Measurements from ENCODE around the gene MEA1. TPM values are rescaled to one million over a fixed set of nuclear protein-coding genes. Genes with fewer than 3 reads are reported as not detected.
A peak's percentile ranks its signal among the peaks of the same experiment; 100 is the strongest.

The MEA1 gene
- total RNA-seq, 2 experiments from 2014 or later = 93.4 to 129 TPM

GRCh38 chr6:43040542-43041257 lies 27.0 kb upstream of the MEA1 start:
- no peak for DNase-seq
- H3K36me3 Mint-ChIP-seq (ENCODE audit: low read depth) = peaks cover 21% of the 10 kb centered on the region
- H3K27ac Mint-ChIP-seq = no peak overlapping the region
- ChIA-PET POLR2A (no interaction called here), CTCF (interaction anchor here (0.5 to 1.6 kb wide), 3 partner anchors 10 to 223 kb away, joined by 3 to 4 read pairs (median 3); no protein-coding TSS in a partner anchor)
- no peaks in the 10 kb centered on the region for H3K4me1 Mint-ChIP-seq
- no peak overlapping the region for H3K4me3 Mint-ChIP-seq
- no peaks in the 10 kb centered on the region for H3K9me3 Mint-ChIP-seq (ENCODE audit: low read depth)
- no peak for ATAC-seq
- intact Hi-C loops (cut with DNase I, micrococcal nuclease) = no loop called here
- H3K27me3 Mint-ChIP-seq = no peaks in the 10 kb centered on the region

DNA sequence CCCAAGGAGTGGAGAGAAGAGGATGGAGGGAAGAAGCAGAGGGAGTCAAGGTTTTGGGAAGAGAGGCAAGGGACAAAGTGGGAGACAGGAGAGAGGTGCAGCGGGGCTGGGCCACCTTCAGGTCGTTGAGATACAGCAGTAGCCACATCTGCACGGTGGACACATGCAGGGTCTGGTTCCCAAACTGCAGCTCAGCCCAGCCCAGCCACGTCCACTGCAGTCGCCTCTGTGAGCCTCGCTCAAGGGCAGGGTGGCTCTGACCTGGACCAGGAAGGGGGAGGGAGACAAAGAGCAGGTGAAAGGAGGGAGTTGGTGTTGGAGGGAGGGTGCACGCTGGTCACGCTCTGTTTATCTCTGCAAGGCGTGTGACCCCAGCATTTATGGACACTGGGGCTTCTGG lies 25.0 kb upstream of the MEA1 start:
- Mint-ChIP-seq H3K4me1 (no peaks in the 10 kb centered on the region), H3K27me3 (no peaks in the 10 kb centered on the region), H3K4me3 (no peak overlapping the region), H3K9me3 (ENCODE audit: low read depth) (no peaks in the 10 kb centered on the region), H3K36me3 (ENCODE audit: low read depth) (peaks cover 22% of the 10 kb centered on the region), H3K27ac (no peak overlapping the region)
- ChIA-PET CTCF (interaction anchor here (1.6 kb wide), 1 partner anchor 18 kb away, joined by 4 read pairs; no protein-coding TSS in a partner anchor), POLR2A (no interaction called here)
- intact Hi-C loops (cut with DNase I, micrococcal nuclease) = no loop called here
- ATAC-seq (no peak), DNase-seq (no peak)

- CTCF ChIA-PET = interaction anchor here (0.7 kb wide), 1 partner anchor 608 kb away, joined by 3 read pairs; no protein-coding TSS in a partner anchor
- peaks cover 24% of the 10 kb centered on the region for H3K36me3 Mint-ChIP-seq (ENCODE audit: low read depth)
- POLR2A ChIA-PET = no interaction called here
- no peak overlapping the region for H3K4me3 Mint-ChIP-seq
- ATAC-seq (no peak), DNase-seq (no peak)
- intact Hi-C loops (cut with DNase I, micrococcal nuclease) = no loop called here
- no peaks in the 10 kb centered on the region for H3K27me3 Mint-ChIP-seq
- no peaks in the 10 kb centered on the region for H3K9me3 Mint-ChIP-seq (ENCODE audit: low read depth)
- no peak overlapping the region for H3K27ac Mint-ChIP-seq
- peaks cover 3% of the 10 kb centered on the region for H3K4me1 Mint-ChIP-seq
Observed at GRCh38 chr6:43037706-43038105, 24.0 kb upstream of the MEA1 start.

GRCh38 chr6:43037197-43037596 lies 23.5 kb upstream of the MEA1 start:
- no peaks in the 10 kb centered on the region for H3K27me3 Mint-ChIP-seq
- peaks cover 3% of the 10 kb centered on the region for H3K4me1 Mint-ChIP-seq
- ChIA-PET CTCF (interaction anchor here (0.7 kb wide), 1 partner anchor 609 kb away, joined by 3 read pairs; no protein-coding TSS in a partner anchor), POLR2A (no interaction called here)
- no peak overlapping the region for H3K4me3 Mint-ChIP-seq
- intact Hi-C loops (cut with DNase I, micrococcal nuclease) = no loop called here
- ATAC-seq = no peak
- no peaks in the 10 kb centered on the region for H3K9me3 Mint-ChIP-seq (ENCODE audit: low read depth)
- no peak overlapping the region for H3K27ac Mint-ChIP-seq
- no peak for DNase-seq
- peaks cover 26% of the 10 kb centered on the region for H3K36me3 Mint-ChIP-seq (ENCODE audit: low read depth)

- no peak for DNase-seq
- H3K4me1 Mint-ChIP-seq = peaks cover 3% of the 10 kb centered on the region
- ChIA-PET CTCF (no interaction called here), POLR2A (no interaction called here)
- H3K4me3 Mint-ChIP-seq = no peak overlapping the region
- H3K36me3 Mint-ChIP-seq (ENCODE audit: low read depth) = peaks cover 27% of the 10 kb centered on the region
- H3K27me3 Mint-ChIP-seq = no peaks in the 10 kb centered on the region
- intact Hi-C loops (cut with DNase I, micrococcal nuclease) = no loop called here
- no peak for ATAC-seq
- no peak overlapping the region for H3K27ac Mint-ChIP-seq
- H3K9me3 Mint-ChIP-seq (ENCODE audit: low read depth) = no peaks in the 10 kb centered on the region
Observed at GRCh38 chr6:43036712-43037111, 23.0 kb upstream of the MEA1 start.

- intact Hi-C loops (cut with DNase I, micrococcal nuclease) = no loop called here
- H3K9me3 Mint-ChIP-seq (ENCODE audit: low read depth) = no peaks in the 10 kb centered on the region
- ChIA-PET POLR2A (no interaction called here), CTCF (interaction anchor here (0.5 to 0.7 kb wide), 3 partner anchors 14 to 539 kb away, joined by 3 read pairs; no protein-coding TSS in a partner anchor)
- H3K4me3 Mint-ChIP-seq = no peak overlapping the region
- peaks cover 27% of the 10 kb centered on the region for H3K36me3 Mint-ChIP-seq (ENCODE audit: low read depth)
- DNase-seq (no peak), ATAC-seq (no peak)
- no peak overlapping the region for H3K27ac Mint-ChIP-seq
- peaks cover 3% of the 10 kb centered on the region for H3K4me1 Mint-ChIP-seq
- no peaks in the 10 kb centered on the region for H3K27me3 Mint-ChIP-seq
Observed at GRCh38 chr6:43035495-43036194, 21.9 kb upstream of the MEA1 start.

DNA sequence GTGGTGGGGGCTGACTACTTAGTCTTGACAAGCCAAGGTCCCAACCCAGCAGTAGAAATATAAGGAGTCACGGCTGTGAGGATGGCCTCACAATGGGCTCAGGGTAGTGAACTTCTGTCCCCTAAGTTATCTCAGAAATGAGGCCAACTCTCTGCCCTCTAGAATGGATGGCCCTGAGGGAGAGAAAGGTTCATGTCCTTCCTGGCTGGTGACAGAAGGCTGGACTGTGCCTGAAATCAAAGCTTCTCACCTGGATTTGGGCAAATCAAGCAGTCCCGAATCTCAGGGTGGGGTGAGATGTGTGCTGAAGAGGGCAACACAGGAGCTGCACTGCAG lies 20.4 kb upstream of the MEA1 start:
- Mint-ChIP-seq H3K36me3 (ENCODE audit: low read depth) (peaks cover 35% of the 10 kb centered on the region), H3K4me1 (peaks cover 3% of the 10 kb centered on the region), H3K27me3 (no peaks in the 10 kb centered on the region), H3K27ac (no peak overlapping the region), H3K9me3 (ENCODE audit: low read depth) (no peaks in the 10 kb centered on the region), H3K4me3 (no peak overlapping the region)
- POLR2A ChIA-PET = no interaction called here
- ATAC-seq = no peak
- CTCF ChIA-PET = interaction anchor here (0.6 to 1.0 kb wide), 2 partner anchors 11 to 169 kb away, joined by 3 read pairs; no protein-coding TSS in a partner anchor
- intact Hi-C loops (cut with DNase I, micrococcal nuclease) = no loop called here
- no peak for DNase-seq

- POLR2A ChIA-PET = interaction anchor here (0.8 kb wide), 1 partner anchor 25 kb away, joined by 3 read pairs; the partner anchor contains the start of genes KLC4 and MRPL2
- no peak for ATAC-seq
Observed at GRCh38 chr6:43033496-43034189, 19.9 kb upstream of the MEA1 start.

DNA sequence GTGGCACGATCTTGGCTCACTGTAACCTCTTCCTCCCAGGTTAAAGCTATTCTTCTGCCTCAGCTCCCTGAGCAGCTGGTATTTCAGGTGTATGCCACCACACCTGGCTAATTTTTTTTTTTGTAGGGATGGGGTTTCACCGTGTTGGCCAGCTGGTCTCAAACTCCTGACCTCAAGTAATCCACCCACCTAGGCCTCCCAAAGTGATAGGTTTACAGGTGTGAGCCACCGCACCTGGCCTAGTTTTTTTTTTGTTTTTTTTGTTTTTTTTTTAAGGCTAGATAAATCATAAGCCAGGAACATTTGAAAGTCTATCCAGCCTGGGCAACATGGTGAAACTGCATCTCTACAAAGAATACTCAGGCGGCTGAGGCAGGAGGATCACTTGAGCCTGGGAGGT lies 18.6 kb upstream of the MEA1 start:
- H3K27ac Mint-ChIP-seq = no peak overlapping the region
- H3K4me1 Mint-ChIP-seq = peaks cover 3% of the 10 kb centered on the region
- ATAC-seq = no peak
- H3K4me3 Mint-ChIP-seq = no peak overlapping the region
- H3K9me3 Mint-ChIP-seq (ENCODE audit: low read depth) = no peaks in the 10 kb centered on the region
- no peak for DNase-seq
- H3K36me3 Mint-ChIP-seq (ENCODE audit: low read depth) = peaks cover 42% of the 10 kb centered on the region
- intact Hi-C loops (cut with DNase I, micrococcal nuclease) = no loop called here
- no peaks in the 10 kb centered on the region for H3K27me3 Mint-ChIP-seq
- ChIA-PET POLR2A (interaction anchor here (0.7 kb wide), 1 partner anchor 11 kb away, joined by 3 read pairs; no protein-coding TSS in a partner anchor), CTCF (no interaction called here)

More at GRCh38 chr6:43033496-43034189, 19.9 kb upstream of the MEA1 start:
- no peak for DNase-seq
- H3K27me3 Mint-ChIP-seq = no peaks in the 10 kb centered on the region
- H3K9me3 Mint-ChIP-seq (ENCODE audit: low read depth) = no peaks in the 10 kb centered on the region
- H3K36me3 Mint-ChIP-seq (ENCODE audit: low read depth) = peaks cover 37% of the 10 kb centered on the region
- intact Hi-C loops (cut with DNase I, micrococcal nuclease) = no loop called here
- H3K4me3 Mint-ChIP-seq = no peak overlapping the region
- CTCF ChIA-PET = interaction anchor here (0.6 to 1.0 kb wide), 3 partner anchors 10 to 168 kb away, joined by 3 read pairs; no protein-coding TSS in a partner anchor
- H3K4me1 Mint-ChIP-seq = peaks cover 3% of the 10 kb centered on the region
- peak overlapping the region; percentile 65 for H3K27ac Mint-ChIP-seq

DNA sequence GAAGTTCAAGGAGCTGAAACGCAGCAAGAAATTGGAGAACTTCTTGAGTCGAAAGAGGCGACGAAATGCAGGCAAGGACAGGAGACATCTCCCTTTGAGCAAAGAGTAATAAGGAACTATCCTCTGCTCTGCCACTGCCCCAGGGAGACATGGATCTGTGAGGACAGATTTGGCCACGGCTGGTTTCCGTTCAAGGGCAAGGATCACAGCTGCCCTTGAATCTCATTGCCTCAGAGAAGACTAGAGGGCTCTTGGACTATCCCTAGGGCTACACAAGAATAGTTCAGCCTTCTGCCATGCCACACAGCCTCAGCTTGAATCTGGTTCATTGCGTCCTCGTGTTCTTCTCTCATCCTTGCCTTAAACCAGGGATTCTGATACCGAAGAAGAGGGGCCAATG lies 15.4 kb upstream of the MEA1 start:
- intact Hi-C loops (cut with DNase I, micrococcal nuclease) = no loop called here
- CTCF ChIA-PET = interaction anchor here (1.0 kb wide), 1 partner anchor 25 kb away, joined by 3 read pairs; the partner anchor contains the start of gene CUL7
- POLR2A ChIA-PET = no interaction called here
- H3K4me1 Mint-ChIP-seq = peaks cover 11% of the 10 kb centered on the region
- no peak overlapping the region for H3K4me3 Mint-ChIP-seq
- H3K9me3 Mint-ChIP-seq (ENCODE audit: low read depth) = no peaks in the 10 kb centered on the region
- H3K36me3 Mint-ChIP-seq (ENCODE audit: low read depth) = peaks cover 56% of the 10 kb centered on the region
- DNase-seq (no peak), ATAC-seq (no peak)
- H3K27me3 Mint-ChIP-seq = no peaks in the 10 kb centered on the region
- H3K27ac Mint-ChIP-seq = no peak overlapping the region

DNA sequence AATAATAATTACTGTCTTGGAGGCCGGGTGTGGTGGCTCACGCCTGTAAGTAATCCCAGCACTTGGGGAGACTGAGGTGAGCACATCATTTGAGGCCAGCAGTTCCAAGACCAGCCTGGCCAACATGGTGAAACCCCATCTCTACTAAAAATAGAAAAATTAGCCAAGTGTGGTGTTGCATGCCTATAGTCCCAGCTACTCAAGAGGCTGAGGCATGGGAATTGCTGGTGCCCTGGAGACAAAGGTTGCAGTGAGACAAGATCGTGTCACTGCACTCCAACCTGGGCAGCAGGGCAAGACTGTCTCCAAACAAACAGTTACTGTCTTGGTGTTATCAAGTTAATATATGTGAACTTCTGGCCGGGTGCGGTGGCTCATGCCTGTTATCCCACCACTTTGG lies 12.6 kb upstream of the MEA1 start:
- DNase-seq (no peak), ATAC-seq (no peak)
- Mint-ChIP-seq H3K27me3 (no peaks in the 10 kb centered on the region), H3K9me3 (ENCODE audit: low read depth) (no peaks in the 10 kb centered on the region), H3K4me1 (peaks cover 21% of the 10 kb centered on the region), H3K27ac (no peak overlapping the region), H3K36me3 (ENCODE audit: low read depth) (peaks cover 44% of the 10 kb centered on the region), H3K4me3 (no peak overlapping the region)
- intact Hi-C loops (cut with DNase I, micrococcal nuclease) = no loop called here
- ChIA-PET POLR2A (no interaction called here), CTCF (no interaction called here)

Data from activated CD4-positive, alpha-beta T cell treated with anti-CD3 and anti-CD28 coated beads for 36 hours (primary cell).